Endothelial cell of umbilical vein (primary cell): ENCODE data around the gene GLIS2. TPM values are rescaled to one million over a fixed set of nuclear protein-coding genes. Genes with fewer than 3 reads are reported as not detected.

ENCODE experiments used
- BruUV-seq: library from RNA; stranded (reverse); fragments of 400-500 nt; replicated peaks from 2 replicates; lab custom pipeline; 2021; lab: Mats Ljungman, UMichigan
- CTCF ChIA-PET: fragments of 300-600, 350-600 bp; sonication (Branson Sonifier 250); formaldehyde crosslinking; loops from one replicate; lab custom pipeline; 2021; ENCODE audit warnings: antibody characterized with exemption, inconsistent platforms; lab: Charles Lee
- POLR2A ChIA-PET: fragments of 300-600, 350-600 bp; sonication (Branson Sonifier 250); formaldehyde crosslinking; loops from one replicate; lab custom pipeline; 2021; ENCODE audit warnings: antibody characterized with exemption, inconsistent platforms; lab: Charles Lee
- DNase-seq: peaks from one replicate; pipeline ENCODE4 v3.0.0-alpha.2; 2011; ENCODE audit warnings: low read depth, low spot score
- FAIRE-seq: peaks from 2 replicates; lab custom pipeline; 2011; peaks lifted over from hg19 to GRCh38; lab: Jason Lieb, UNC
- H2AFZ ChIP-seq: 2 replicates; pipeline ENCODE4 v1.6.0; 2012; ENCODE audit warnings: low read depth, low read length, control low read depth, inconsistent platforms
- H3K27ac ChIP-seq: 2 replicates; pipeline ENCODE4 v1.5.1; 2011; ENCODE audit warnings: low read depth, mild to moderate bottlenecking, control low read depth, low read length, moderate library complexity; ENCODE audit not compliant: insufficient read depth
- H3K27me3 ChIP-seq, 2 experiments: 2 replicates each; pipeline versions ENCODE4 v1.6.0 to v1.6.1; 2011; ENCODE audit warnings: low read length in 2 of 2, mixed read lengths in 1 of 2; ENCODE audit not compliant: control insufficient read depth in 2 of 2, insufficient read depth in 2 of 2
- H3K36me3 ChIP-seq, 2 experiments: 2 replicates in 1 of 2; 3 replicates in 1 of 2; pipeline ENCODE4 v1.5.1; 2011; ENCODE audit warnings: low read length in 2 of 2, mild to moderate bottlenecking in 1 of 2, moderate library complexity in 1 of 2; ENCODE audit not compliant: control insufficient read depth in 2 of 2, insufficient read depth in 2 of 2; ENCODE audit errors: extremely low read depth in 1 of 2
- H3K4me1 ChIP-seq: 3 replicates; pipeline ENCODE4 v1.5.1; 2011; ENCODE audit warnings: mild to moderate bottlenecking, low read length; ENCODE audit not compliant: control insufficient read depth, insufficient read depth; ENCODE audit errors: extremely low read depth
- H3K4me2 ChIP-seq: 2 replicates; pipeline ENCODE4 v1.6.1; 2011; ENCODE audit warnings: low read length, control low read depth, mixed read lengths; ENCODE audit not compliant: insufficient read depth
- H3K4me3 ChIP-seq, 3 experiments: fragments of 200-600 bp in 1 of 3; sonication (generic), shearing (Covaris generic) in 1 of 3; replicated peaks in 1 of 3; 2 replicates each; pipeline ENCODE4 v1.5.1; 2011 to 2016; ENCODE audit warnings: control low read depth in 3 of 3, low read length in 3 of 3, mild to moderate bottlenecking in 2 of 3, inconsistent platforms in 1 of 3, low read depth in 1 of 3, moderate library complexity in 1 of 3; ENCODE audit not compliant: insufficient read depth in 1 of 3
- H3K79me2 ChIP-seq: 2 replicates; pipeline ENCODE4 v1.6.0; 2012; ENCODE audit warnings: low read length, inconsistent platforms; ENCODE audit not compliant: control insufficient read depth, insufficient read depth
- H3K9ac ChIP-seq: replicated peaks from 2 replicates; pipeline ENCODE3; 2011; ENCODE audit warnings: low read length, control low read depth; ENCODE audit not compliant: insufficient read depth; ENCODE audit errors: extremely low read depth
- H3K9me1 ChIP-seq: replicated peaks from 3 replicates; pipeline ENCODE4 v1.6.0; 2011; ENCODE audit warnings: mild to moderate bottlenecking, low read length; ENCODE audit not compliant: control insufficient read depth, insufficient read depth; ENCODE audit errors: extremely low read depth
- H3K9me3 ChIP-seq: replicated peaks from 2 replicates; pipeline ENCODE4 v1.5.1; 2012; ENCODE audit warnings: low read length, inconsistent platforms; ENCODE audit not compliant: control insufficient read depth, insufficient read depth
- H4K20me1 ChIP-seq: replicated peaks from 2 replicates; pipeline ENCODE3; 2011; ENCODE audit warnings: mild to moderate bottlenecking, low read length; ENCODE audit not compliant: control insufficient read depth, insufficient read depth; ENCODE audit errors: extremely low read depth
- EZH2 ChIP-seq: IDR thresholded peaks from 2 replicates; pipeline ENCODE4 v1.6.1; 2012; ENCODE audit warnings: borderline replicate concordance, low read depth, mild to moderate bottlenecking, moderate library complexity, low read length, inconsistent platforms; ENCODE audit not compliant: severe bottlenecking
- FOS ChIP-seq: IDR thresholded peaks from 2 replicates; pipeline ENCODE4 v1.6.1; 2011; ENCODE audit warnings: mild to moderate bottlenecking, low read length, moderate library complexity, borderline replicate concordance; ENCODE audit not compliant: insufficient read depth
- GATA2 ChIP-seq: IDR thresholded peaks from 2 replicates; pipeline ENCODE4 v1.7.0; 2011; ENCODE audit warnings: low read depth, mild to moderate bottlenecking, moderate library complexity, mixed read lengths, low read length; ENCODE audit not compliant: insufficient read length, insufficient read depth
- JUN ChIP-seq: IDR thresholded peaks from 2 replicates; pipeline ENCODE4 v1.6.1; 2011; ENCODE audit warnings: borderline replicate concordance, low read depth; ENCODE audit not compliant: insufficient read length, insufficient read depth
- MYC ChIP-seq: IDR thresholded peaks from one replicate; pipeline ENCODE4 v1.6.1; 2011; ENCODE audit warnings: mild to moderate bottlenecking, low read depth, low read length
- POLR2A ChIP-seq: IDR thresholded peaks from 2 replicates; pipeline ENCODE4 v1.6.1; 2012; ENCODE audit warnings: low read depth, mild to moderate bottlenecking, control low read depth, low read length
- POLR2AphosphoS5 ChIP-seq: IDR thresholded peaks from 2 replicates; pipeline ENCODE4 v1.6.1; 2012; ENCODE audit warnings: low read depth, mild to moderate bottlenecking, control low read depth, low read length, moderate library complexity; ENCODE audit not compliant: insufficient read depth
- dilution Hi-C: fragments of 300-500 bp; cut with MboI; formaldehyde crosslinking; loops from one replicate; pipeline ENCODE4 v1.15.0; 2019; ENCODE audit warnings: low sequenced_read_pairs; ENCODE audit not compliant: extremely low pct_ligation_motif_present
- intact Hi-C: fragments of 100-400 bp; cut with micrococcal nuclease; formaldehyde crosslinking; loops from one replicate; pipeline ENCODE4 v1.10.0; 2022
- polyA plus RNA-seq, 4 experiments: library from polyadenylated mRNA; depleted of rRNA in 3 of 4; stranded (reverse) in 3 of 4; unstranded in 1 of 4; fragments of >200 nt; gene quantifications; 2 replicates each; pipeline versions ENCODE4 v1.2.1 to v1.2.3, GENCODE V29; 2011 to 2012; ENCODE audit warnings: missing spikeins in 1 of 4
- total RNA-seq: library from RNA; stranded (reverse); gene quantifications from 2 replicates; pipeline ENCODE4 v1.2.3, GENCODE V29; 2021
- TF ChIP-seq, protein P1 (sequence below): IDR thresholded peaks from 2 replicates; pipeline ENCODE4 v1.6.1; 2011; ENCODE audit not compliant: insufficient read depth, insufficient read length
- TF ChIP-seq, protein P2 (sequence below), 2 donors: IDR thresholded peaks; 1 replicate in 1 of 2; 2 replicates in 1 of 2; pipeline ENCODE4 v1.5.1; 2011; ENCODE audit warnings: low read length in 2 of 2, mild to moderate bottlenecking in 2 of 2, moderate library complexity in 2 of 2, control low read depth in 1 of 2, inconsistent platforms in 1 of 2, low read depth in 1 of 2; ENCODE audit not compliant: insufficient read depth in 1 of 2; ENCODE audit errors: extremely low read depth in 1 of 2

Gene GLIS2
- total and polyA plus RNA-seq, 2 donors (not counting 3 experiments of a cell fraction or from before 2014, with no cell fraction given): 4.6 to 10.1 TPM

- TF ChIP-seq POLR2AphosphoS5 (no peak), POLR2A (no peak), JUN (no peak), FOS (no peak), MYC (no peak), GATA2 (no peak), EZH2 (no peak)
- TF ChIP-seq, protein P1, sequence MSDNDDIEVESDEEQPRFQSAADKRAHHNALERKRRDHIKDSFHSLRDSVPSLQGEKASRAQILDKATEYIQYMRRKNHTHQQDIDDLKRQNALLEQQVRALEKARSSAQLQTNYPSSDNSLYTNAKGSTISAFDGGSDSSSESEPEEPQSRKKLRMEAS: no peak
- TF ChIP-seq, protein P2, sequence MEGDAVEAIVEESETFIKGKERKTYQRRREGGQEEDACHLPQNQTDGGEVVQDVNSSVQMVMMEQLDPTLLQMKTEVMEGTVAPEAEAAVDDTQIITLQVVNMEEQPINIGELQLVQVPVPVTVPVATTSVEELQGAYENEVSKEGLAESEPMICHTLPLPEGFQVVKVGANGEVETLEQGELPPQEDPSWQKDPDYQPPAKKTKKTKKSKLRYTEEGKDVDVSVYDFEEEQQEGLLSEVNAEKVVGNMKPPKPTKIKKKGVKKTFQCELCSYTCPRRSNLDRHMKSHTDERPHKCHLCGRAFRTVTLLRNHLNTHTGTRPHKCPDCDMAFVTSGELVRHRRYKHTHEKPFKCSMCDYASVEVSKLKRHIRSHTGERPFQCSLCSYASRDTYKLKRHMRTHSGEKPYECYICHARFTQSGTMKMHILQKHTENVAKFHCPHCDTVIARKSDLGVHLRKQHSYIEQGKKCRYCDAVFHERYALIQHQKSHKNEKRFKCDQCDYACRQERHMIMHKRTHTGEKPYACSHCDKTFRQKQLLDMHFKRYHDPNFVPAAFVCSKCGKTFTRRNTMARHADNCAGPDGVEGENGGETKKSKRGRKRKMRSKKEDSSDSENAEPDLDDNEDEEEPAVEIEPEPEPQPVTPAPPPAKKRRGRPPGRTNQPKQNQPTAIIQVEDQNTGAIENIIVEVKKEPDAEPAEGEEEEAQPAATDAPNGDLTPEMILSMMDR (IDR thresholded peaks at IDR 0.05; ENCODE audit: extremely low read depth in 1 of 2, insufficient read depth in 1 of 2, low read depth in 1 of 2, low read length in 2 of 2): no peak
- DNase-seq (no peak), FAIRE-seq (peak; percentile 4)
- dilution Hi-C loops (no loop called here), intact Hi-C loops (no loop called here)
- Histone ChIP-seq H2AFZ (no peak overlapping the region), H4K20me1 (no peaks in the 10 kb centered on the region), H3K9me3 (no peaks in the 10 kb centered on the region), H3K4me3 (no peak overlapping the region), H3K79me2 (no peaks in the 10 kb centered on the region), H3K27me3 (no peaks in the 10 kb centered on the region), H3K27ac (no peak overlapping the region), H3K36me3 (peaks cover 0 to 7% of the 10 kb centered on the region in 2 experiments), H3K4me2 (no peak overlapping the region), H3K4me1 (peaks cover 6% of the 10 kb centered on the region), H3K9ac (no peak overlapping the region), H3K9me1 (no peaks in the 10 kb centered on the region)
- no TSS peak for BruUV-seq
- ChIA-PET CTCF (interaction anchor here (1.0 to 2.6 kb wide), 7 partner anchors 9 to 386 kb away, joined by 3 to 18 read pairs (median 3); no protein-coding TSS in a partner anchor), POLR2A (interaction anchor here (0.6 kb wide), 1 partner anchor 63 kb away, joined by 4 read pairs; no protein-coding TSS in a partner anchor)
These were observed 53.3 kb downstream of the GLIS2 start for GRCh38 chr16:4369007-4369733.
